SK-N-SH (cell line): ENCODE data around the gene HMGXB3. TPM values are rescaled to one million over a fixed set of nuclear protein-coding genes. Genes with fewer than 3 reads are reported as not detected.

Source experiments
- CTCF ChIA-PET: fragments of 300-600, 350-600 bp; formaldehyde crosslinking; extraction: SDS; loops from one replicate; lab custom pipeline; 2021; lab: Yijun Ruan, JAX
- POLR2A ChIA-PET: fragments of 350-600 bp; sonication (Branson Sonifier 250); formaldehyde crosslinking; extraction: SDS; loops from one replicate; lab custom pipeline; 2020; ENCODE audit warnings: antibody characterized with exemption, inconsistent platforms; lab: Yijun Ruan, JAX
- DNase-seq: peaks from one replicate; pipeline ENCODE4 v3.0.0; 2012
- H2AFZ ChIP-seq: fragments of 200-600 bp; sonication (generic); 2 replicates; pipeline ENCODE4 v1.8.1; 2016; ENCODE audit warnings: antibody characterized with exemption, mild to moderate bottlenecking, low read depth
- H3F3A ChIP-seq: fragments of 200-600 bp; sonication (generic); replicated peaks from 2 replicates; pipeline ENCODE3; 2016; ENCODE audit warnings: antibody characterized with exemption, mild to moderate bottlenecking; ENCODE audit not compliant: insufficient read depth
- H3K27ac ChIP-seq, 2 experiments: fragments of 200-500 bp in 1 of 2; fragments of 200-600 bp in 1 of 2; sonication (Bioruptor generic) in 1 of 2; sonication (generic), shearing (Covaris generic) in 1 of 2; 2 replicates each; pipeline versions ENCODE4 v1.5.1 to v1.6.1; 2014 to 2016; ENCODE audit warnings: low read depth in 2 of 2, inconsistent platforms in 1 of 2, low read length in 1 of 2, mild to moderate bottlenecking in 1 of 2, mixed read lengths in 1 of 2
- H3K27me3 ChIP-seq: fragments of 200-600 bp; sonication (generic), shearing (Covaris generic); 2 replicates; pipeline ENCODE4 v1.6.1; 2016; ENCODE audit warnings: mixed run types; ENCODE audit not compliant: insufficient read depth
- H3K36me3 ChIP-seq, 2 experiments: fragments of 200-500 bp in 1 of 2; fragments of 200-600 bp in 1 of 2; sonication (Bioruptor generic) in 1 of 2; sonication (generic) in 1 of 2; replicated peaks in 1 of 2; 2 replicates each; pipeline versions ENCODE3 to v1.5.1; 2014 to 2016; ENCODE audit warnings: low read length in 1 of 2, mild to moderate bottlenecking in 1 of 2; ENCODE audit not compliant: insufficient read depth in 2 of 2, control insufficient read depth in 1 of 2
- H3K4me1 ChIP-seq, 2 experiments: fragments of 200-500 bp in 1 of 2; fragments of 200-600 bp in 1 of 2; sonication (Bioruptor generic) in 1 of 2; sonication (generic), shearing (Covaris generic) in 1 of 2; 2 replicates each; pipeline versions ENCODE4 v1.5.1 to v1.6.1; 2014 to 2016; ENCODE audit warnings: low read depth in 1 of 2, low read length in 1 of 2, mixed run types in 1 of 2; ENCODE audit not compliant: insufficient read depth in 2 of 2, control insufficient read depth in 1 of 2
- H3K4me2 ChIP-seq: fragments of 200-600 bp; sonication (generic), shearing (Covaris generic); 2 replicates; pipeline ENCODE4 v1.6.1; 2017; ENCODE audit warnings: mixed run types
- H3K4me3 ChIP-seq, 2 experiments: fragments of 200-500 bp in 1 of 2; fragments of 200-600 bp in 1 of 2; sonication (Bioruptor generic) in 1 of 2; sonication (generic), shearing (Covaris generic) in 1 of 2; 2 replicates each; pipeline versions ENCODE4 v1.5.1 to v1.8.1; 2014 to 2016; ENCODE audit warnings: low read depth in 2 of 2, inconsistent platforms in 1 of 2, low read length in 1 of 2, mild to moderate bottlenecking in 1 of 2, mixed read lengths in 1 of 2, moderate library complexity in 1 of 2
- H3K79me2 ChIP-seq: fragments of 200-600 bp; sonication (generic); 2 replicates; pipeline ENCODE4 v1.8.1; 2017; ENCODE audit warnings: mild to moderate bottlenecking; ENCODE audit not compliant: insufficient read depth
- H3K9ac ChIP-seq: fragments of 200-600 bp; sonication (generic); 2 replicates; pipeline ENCODE4 v1.6.1; 2017; ENCODE audit warnings: mixed run types
- H3K9me2 ChIP-seq: fragments of 200-600 bp; sonication (generic); 2 replicates; pipeline ENCODE4 v1.6.1; 2017; ENCODE audit warnings: mixed run types
- H3K9me3 ChIP-seq: fragments of 200-600 bp; sonication (generic); 2 replicates; pipeline ENCODE4 v1.6.1; 2017; ENCODE audit warnings: mixed run types, mild to moderate bottlenecking, moderate library complexity
- H4K20me1 ChIP-seq: fragments of 200-600 bp; sonication (generic); 2 replicates; pipeline ENCODE4 v1.6.1; 2017; ENCODE audit warnings: mild to moderate bottlenecking, mixed run types; ENCODE audit not compliant: insufficient read depth
- EP300 ChIP-seq, 2 experiments: IDR thresholded peaks; 2 replicates each; pipeline versions ENCODE4 v1.4.0 to v1.6.1; 2012; ENCODE audit warnings: borderline replicate concordance in 1 of 2, low read depth in 1 of 2, low read length in 1 of 2
- EZH2phosphoT487 ChIP-seq: fragments of 200-600 bp; sonication (generic); IDR thresholded peaks from 2 replicates; pipeline ENCODE4 v1.6.1; 2017; ENCODE audit warnings: low read depth, mixed run types, mild to moderate bottlenecking, antibody characterized with exemption, moderate library complexity, borderline replicate concordance
- FOSL2 ChIP-seq: IDR thresholded peaks from 2 replicates; pipeline ENCODE4 v1.4.0; 2012; ENCODE audit warnings: low read depth, mild to moderate bottlenecking, moderate library complexity, borderline replicate concordance
- FOXM1 ChIP-seq: IDR thresholded peaks from 2 replicates; pipeline ENCODE4 v1.4.0; 2012; ENCODE audit warnings: low read depth, mild to moderate bottlenecking
- GABPA ChIP-seq: IDR thresholded peaks from 2 replicates; pipeline ENCODE4 v1.4.0; 2012; ENCODE audit warnings: low read depth, mild to moderate bottlenecking
- GATA2 ChIP-seq: sonication (generic); formaldehyde crosslinking; IDR thresholded peaks from 2 replicates; pipeline ENCODE4 v1.5.0; 2020; ENCODE audit warnings: mild to moderate bottlenecking, missing genetic modification reagents
- NFIC ChIP-seq: IDR thresholded peaks from 2 replicates; pipeline ENCODE4 v1.4.0; 2012; ENCODE audit warnings: borderline replicate concordance
- NRF1 ChIP-seq: IDR thresholded peaks from 2 replicates; pipeline ENCODE4 v1.6.1; 2012; ENCODE audit warnings: low read depth, mild to moderate bottlenecking, low read length
- POLR2AphosphoS5 ChIP-seq: IDR thresholded peaks from 2 replicates; pipeline ENCODE4 v1.6.1; 2012; ENCODE audit warnings: low read depth, low read length
- RAD21 ChIP-seq: IDR thresholded peaks from 2 replicates; pipeline ENCODE4 v1.6.1; 2012; ENCODE audit warnings: mild to moderate bottlenecking, low read length
- RCOR1 ChIP-seq: fragments of 150-350 bp; IDR thresholded peaks from 2 replicates; pipeline ENCODE4 v1.6.1; 2017; ENCODE audit warnings: antibody characterized with exemption, low read length
- RFX5 ChIP-seq: IDR thresholded peaks from 2 replicates; pipeline ENCODE4 v1.6.1; 2012; ENCODE audit warnings: mild to moderate bottlenecking, improper control_type of control experiment, low read length
- SIN3A ChIP-seq: IDR thresholded peaks from 2 replicates; pipeline ENCODE4 v1.6.1; 2012; ENCODE audit warnings: low read depth, mild to moderate bottlenecking, low read length, moderate library complexity, borderline replicate concordance
- TCF12 ChIP-seq: IDR thresholded peaks from 2 replicates; pipeline ENCODE4 v1.4.0; 2012
- TEAD4 ChIP-seq: IDR thresholded peaks from 2 replicates; pipeline ENCODE4 v1.4.0; 2012; ENCODE audit warnings: mild to moderate bottlenecking, borderline replicate concordance; ENCODE audit not compliant: insufficient read depth
- YY1 ChIP-seq: IDR thresholded peaks from 2 replicates; pipeline ENCODE4 v1.4.0; 2012; ENCODE audit warnings: low read depth, mild to moderate bottlenecking
- WGBS: methylation state at CpG from one replicate; pipeline ENCODE4 v1.1.6; 2017; ENCODE audit warnings: low lambda C conversion rate; 5-methylcytosine and 5-hydroxymethylcytosine counted together
- polyA plus RNA-seq, 3 experiments: library from polyadenylated mRNA; depleted of rRNA; stranded (reverse); fragments of >200 nt; gene quantifications; 2 replicates each; pipeline ENCODE4 v1.2.3, GENCODE V29; 2012
- TF ChIP-seq, protein P1 (sequence below): IDR thresholded peaks from 2 replicates; pipeline ENCODE4 v1.4.0; 2012; ENCODE audit warnings: low read depth
- TF ChIP-seq, protein P2 (sequence below): IDR thresholded peaks from 2 replicates; pipeline ENCODE4 v1.4.0; 2012; ENCODE audit warnings: low read depth, borderline replicate concordance
- TF ChIP-seq, protein P3 (sequence below): fragments of 150-350 bp; IDR thresholded peaks from 2 replicates; pipeline ENCODE4 v1.6.1; 2016; ENCODE audit warnings: mild to moderate bottlenecking, low read depth, low read length

The HMGXB3 gene
- polyA plus RNA-seq, 1 of the 3 experiments (the other 2 are of a cell fraction) = 28.8 TPM

DNA sequence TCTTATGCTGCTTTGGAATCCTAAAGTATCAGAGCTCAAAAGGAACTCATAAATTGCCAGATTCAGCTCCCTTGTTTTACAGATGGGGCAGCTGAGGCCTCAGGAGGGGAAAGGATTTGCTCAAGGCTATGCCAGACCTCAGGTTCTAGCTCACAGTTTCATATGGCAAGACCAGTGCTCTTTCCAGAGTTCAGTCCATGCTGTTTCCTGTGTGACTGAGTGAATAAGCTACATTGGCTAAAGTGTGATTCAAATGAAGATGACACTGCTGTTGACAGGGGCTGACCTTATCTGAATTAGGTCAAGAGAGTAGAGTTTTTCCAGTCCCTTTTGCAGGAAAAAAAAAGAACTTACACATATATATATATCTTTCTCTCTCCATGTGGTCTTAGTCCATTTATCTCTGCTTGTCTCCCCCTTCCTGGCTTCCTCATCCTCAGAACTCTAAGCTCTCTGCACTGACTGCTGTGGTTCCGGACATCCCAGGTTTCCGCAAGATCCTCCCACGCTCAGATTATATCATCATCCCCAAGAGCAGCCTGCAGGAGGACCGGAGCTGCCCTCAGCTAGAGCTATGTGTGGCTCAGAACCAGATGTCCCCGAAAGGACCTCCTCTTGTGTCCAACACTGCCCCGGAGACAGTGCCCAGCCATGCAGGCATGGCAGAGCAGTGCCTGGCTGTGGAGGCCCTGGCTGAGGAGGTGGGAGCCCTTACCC is 9.3 kb downstream of the HMGXB3 start:
- CTCF ChIA-PET = no interaction called here
- no peak overlapping the region for H2AFZ ChIP-seq
- no peak overlapping the region for H3K4me3 ChIP-seq
- H3K79me2 ChIP-seq = peaks cover 79% of the 10 kb centered on the region
- H3K9ac ChIP-seq = no peak overlapping the region
- H3K9me3 ChIP-seq = no peaks in the 10 kb centered on the region
- H3K4me2 ChIP-seq = no peak overlapping the region
- peaks cover 4% of the 10 kb centered on the region; the same call in 1 of the 2 replicates for H4K20me1 ChIP-seq
- no peak overlapping the region; a peak in 1 of 4 replicates for H3K27ac ChIP-seq
- DNase-seq = no peak
- H3K36me3 ChIP-seq = peaks cover 79 to 89% of the 10 kb centered on the region in 2 experiments
- H3K9me2 ChIP-seq = no peaks in the 10 kb centered on the region
- H3F3A ChIP-seq = no peaks in the 10 kb centered on the region
- no peaks in the 10 kb centered on the region for H3K4me1 ChIP-seq
- no peaks in the 10 kb centered on the region for H3K27me3 ChIP-seq
- TF ChIP-seq GABPA (no peak), EP300 (IDR thresholded peaks at IDR 0.05; ENCODE audit: borderline replicate concordance in 1 of 2, low read depth in 1 of 2, low read length in 1 of 2) (no peak), NFIC (no peak), POLR2AphosphoS5 (no peak), EZH2phosphoT487 (no peak), YY1 (no peak), GATA2 (CRISPR knock-in tag) (no peak), RCOR1 (no peak), SIN3A (no peak), NRF1 (no peak), FOXM1 (no peak), TEAD4 (no peak), RFX5 (no peak), RAD21 (no peak), TCF12 (no peak), FOSL2 (no peak)
- TF ChIP-seq, protein P1, sequence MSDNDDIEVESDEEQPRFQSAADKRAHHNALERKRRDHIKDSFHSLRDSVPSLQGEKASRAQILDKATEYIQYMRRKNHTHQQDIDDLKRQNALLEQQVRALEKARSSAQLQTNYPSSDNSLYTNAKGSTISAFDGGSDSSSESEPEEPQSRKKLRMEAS = no peak
- TF ChIP-seq, protein P2, sequence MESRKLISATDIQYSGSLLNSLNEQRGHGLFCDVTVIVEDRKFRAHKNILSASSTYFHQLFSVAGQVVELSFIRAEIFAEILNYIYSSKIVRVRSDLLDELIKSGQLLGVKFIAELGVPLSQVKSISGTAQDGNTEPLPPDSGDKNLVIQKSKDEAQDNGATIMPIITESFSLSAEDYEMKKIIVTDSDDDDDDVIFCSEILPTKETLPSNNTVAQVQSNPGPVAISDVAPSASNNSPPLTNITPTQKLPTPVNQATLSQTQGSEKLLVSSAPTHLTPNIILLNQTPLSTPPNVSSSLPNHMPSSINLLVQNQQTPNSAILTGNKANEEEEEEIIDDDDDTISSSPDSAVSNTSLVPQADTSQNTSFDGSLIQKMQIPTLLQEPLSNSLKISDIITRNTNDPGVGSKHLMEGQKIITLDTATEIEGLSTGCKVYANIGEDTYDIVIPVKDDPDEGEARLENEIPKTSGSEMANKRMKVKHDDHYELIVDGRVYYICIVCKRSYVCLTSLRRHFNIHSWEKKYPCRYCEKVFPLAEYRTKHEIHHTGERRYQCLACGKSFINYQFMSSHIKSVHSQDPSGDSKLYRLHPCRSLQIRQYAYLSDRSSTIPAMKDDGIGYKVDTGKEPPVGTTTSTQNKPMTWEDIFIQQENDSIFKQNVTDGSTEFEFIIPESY = no peak
- TF ChIP-seq, protein P3, sequence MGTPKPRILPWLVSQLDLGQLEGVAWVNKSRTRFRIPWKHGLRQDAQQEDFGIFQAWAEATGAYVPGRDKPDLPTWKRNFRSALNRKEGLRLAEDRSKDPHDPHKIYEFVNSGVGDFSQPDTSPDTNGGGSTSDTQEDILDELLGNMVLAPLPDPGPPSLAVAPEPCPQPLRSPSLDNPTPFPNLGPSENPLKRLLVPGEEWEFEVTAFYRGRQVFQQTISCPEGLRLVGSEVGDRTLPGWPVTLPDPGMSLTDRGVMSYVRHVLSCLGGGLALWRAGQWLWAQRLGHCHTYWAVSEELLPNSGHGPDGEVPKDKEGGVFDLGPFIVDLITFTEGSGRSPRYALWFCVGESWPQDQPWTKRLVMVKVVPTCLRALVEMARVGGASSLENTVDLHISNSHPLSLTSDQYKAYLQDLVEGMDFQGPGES = no peak
- 88% methylated on average over 5 of the region's 6 CpGs for WGBS
- POLR2A ChIA-PET = no interaction called here
